Measurements from ENCODE around the gene MTAP.

- no peak for TF ChIP-seq CTCF (IDR thresholded peaks at IDR 0.05; ENCODE audit: low read depth, low read length, missing input control)
- no peak for TF ChIP-seq EGR1 (IDR thresholded peaks at IDR 0.05; ENCODE audit: low read depth in 2 of 2)
- no peak for TF ChIP-seq ATF3 (IDR thresholded peaks at IDR 0.05)
- no peak for TF ChIP-seq FOXA1 (IDR thresholded peaks at IDR 0.05)
- no peak for TF ChIP-seq TAF1 (conservative IDR thresholded peaks at IDR 0.05)
- TF ChIP-seq GABPA (IDR thresholded peaks at IDR 0.05 in 1 of 2, conservative IDR thresholded peaks at IDR 0.05 in 1 of 2): no peak
- no peak for TF ChIP-seq SP1 (IDR thresholded peaks at IDR 0.05)
- no peak for TF ChIP-seq ZBTB33 (IDR thresholded peaks at IDR 0.05)
- no peak for TF ChIP-seq MAX (IDR thresholded peaks at IDR 0.05)
- TF ChIP-seq REST (IDR thresholded peaks at IDR 0.05): no peak
- TF ChIP-seq RXRA (IDR thresholded peaks at IDR 0.05): no peak
- no peak for TF ChIP-seq JUND (IDR thresholded peaks at IDR 0.05)
- no peak for TF ChIP-seq RAD21 (IDR thresholded peaks at IDR 0.05)
- TF ChIP-seq HNF4G (IDR thresholded peaks at IDR 0.05): no peak
Observed at GRCh38 chr9:21964925-21965385, 162.5 kb downstream of the MTAP start.
